Right renal pelvis (tissue), 4 donors: ENCODE data around the gene IRAK2. TPM values are rescaled to one million over a fixed set of nuclear protein-coding genes. Genes with fewer than 3 reads are reported as not detected.

Source experiments
- DNase-seq, 4 donors: peaks; one replicate each; pipeline ENCODE4 v3.0.0-alpha.2; 2013; ENCODE audit warnings: low read depth in 4 of 4, low spot score in 3 of 4, missing footprints in 1 of 4
- polyA plus RNA-seq, 4 donors: library from polyadenylated mRNA; unstranded; fragments of 120-200 nt; gene quantifications; one replicate each; pipeline ENCODE4 v1.2.1, GENCODE V29; 2013; ENCODE audit not compliant: insufficient read length in 4 of 4

The IRAK2 gene
- polyA plus RNA-seq, 4 donors: 0.65 to 1.1 (median 0.88) TPM

- DNase-seq: no peak
These were observed 23.2 kb downstream of the IRAK2 start for GRCh38 chr3:10187944-10188343.

- no peak for DNase-seq
These were observed 24.3 kb downstream of the IRAK2 start for GRCh38 chr3:10188804-10189556.

GRCh38 chr3:10189557-10190354 lies 25.0 kb downstream of the IRAK2 start:
- no peak for DNase-seq

GRCh38 chr3:10192953-10193691 lies 28.4 kb downstream of the IRAK2 start:
- DNase-seq: peak in 2 of 4 donors; percentile 36 to 45

- no peak for DNase-seq
These were observed 29.1 kb downstream of the IRAK2 start for GRCh38 chr3:10193692-10194327.

- DNase-seq: no peak
These were observed 29.8 kb downstream of the IRAK2 start for GRCh38 chr3:10194328-10195071.

- no peak for DNase-seq
These were observed 30.8 kb downstream of the IRAK2 start for GRCh38 chr3:10195366-10196089.

GRCh38 chr3:10196389-10197052 lies 31.8 kb downstream of the IRAK2 start:
- no peak for DNase-seq

- no peak for DNase-seq
These were observed 33.5 kb downstream of the IRAK2 start for GRCh38 chr3:10198226-10198625.

GRCh38 chr3:10198761-10199649 lies 34.3 kb downstream of the IRAK2 start:
- no peak for DNase-seq

- DNase-seq: no peak
These were observed 40.2 kb downstream of the IRAK2 start for GRCh38 chr3:10204921-10205320.

GRCh38 chr3:10205451-10206165 lies 40.9 kb downstream of the IRAK2 start:
- no peak for DNase-seq

- no peak for DNase-seq
These were observed 41.4 kb downstream of the IRAK2 start for GRCh38 chr3:10206166-10206511.

GRCh38 chr3:10213156-10213792 lies 48.6 kb downstream of the IRAK2 start:
- DNase-seq: no peak

- no peak for DNase-seq
These were observed 51.1 kb downstream of the IRAK2 start for GRCh38 chr3:10215578-10216368.

GRCh38 chr3:10217359-10217758 lies 52.6 kb downstream of the IRAK2 start:
- no peak for DNase-seq
